GM18499 (cell line): ENCODE data around the gene TMSB15B.
"Not testable (repeated sequence)": the region's sequence is repeated elsewhere in the genome, so short reads cannot be mapped to it uniquely, and the experiment has no call there.

Experiments
- ATAC-seq: cut with Tn5 transposase; IDR thresholded peaks from one replicate; pipeline ENCODE4 v1.9.1; 2021; ENCODE audit warnings: moderate number of reproducible peaks; ENCODE audit not compliant: insufficient read depth, unreplicated experiment

The TMSB15B gene

GRCh38 chrX:103962411-103963278, at the start of gene TMSB15B:
Gene TMSB15B (plus strand): TSS chrX:103962627.
- not testable (repeated sequence) for ATAC-seq

GRCh38 chrX:103913356-103914020, 48.9 kb upstream of the TMSB15B start:
- ATAC-seq: no peak

GRCh38 chrX:103918050-103918449, 44.4 kb upstream of the TMSB15B start:
- ATAC-seq: no peak

GRCh38 chrX:103918571-103919269, 43.7 kb upstream of the TMSB15B start:
- peak; percentile 70 for ATAC-seq

- ATAC-seq: peak; percentile 27
Measured at GRCh38 chrX:103919270-103919637, 43.2 kb upstream of the TMSB15B start.

- ATAC-seq: peak; percentile 41
Measured at GRCh38 chrX:103920515-103920914, 41.9 kb upstream of the TMSB15B start.

- no peak for ATAC-seq
Measured at GRCh38 chrX:103927030-103927429, 35.4 kb upstream of the TMSB15B start.

GRCh38 chrX:103927633-103928032, 34.8 kb upstream of the TMSB15B start:
- no peak for ATAC-seq

GRCh38 chrX:103932133-103932532, 30.3 kb upstream of the TMSB15B start:
- no peak for ATAC-seq

GRCh38 chrX:103940257-103940656, 22.2 kb upstream of the TMSB15B start:
- ATAC-seq: not testable (repeated sequence)

GRCh38 chrX:103941201-103941975, 21.0 kb upstream of the TMSB15B start:
- ATAC-seq: no peak

- no peak for ATAC-seq
Measured at GRCh38 chrX:103949506-103949905, 12.9 kb upstream of the TMSB15B start.

GRCh38 chrX:103953353-103953752, 9.1 kb upstream of the TMSB15B start:
- ATAC-seq: no peak

GRCh38 chrX:103954259-103954658, 8.2 kb upstream of the TMSB15B start:
- ATAC-seq: no peak

- ATAC-seq: not testable (repeated sequence)
Measured at GRCh38 chrX:103960599-103960998, 1.8 kb upstream of the TMSB15B start.

GRCh38 chrX:103983508-103983907, 21.1 kb downstream of the TMSB15B start:
- ATAC-seq: not testable (repeated sequence)

- ATAC-seq: no peak
Measured at GRCh38 chrX:103999234-103999633, 36.8 kb downstream of the TMSB15B start.

- ATAC-seq: no peak
Measured at GRCh38 chrX:104008831-104009230, 46.4 kb downstream of the TMSB15B start.

GRCh38 chrX:104013158-104013557, 50.7 kb downstream of the TMSB15B start:
- no peak for ATAC-seq

- ATAC-seq: no peak
Measured at GRCh38 chrX:104013606-104014005, 51.2 kb downstream of the TMSB15B start, which contains the start of gene H2BW1. Gene H2BW1 (minus strand): TSS chrX:104013708. CDS start chrX:104013576, 132 bp downstream.
